Non-pigmented ciliary epithelial cell (primary cell): ENCODE data around the gene CHCHD3.

Experiments
- DNase-seq: peaks from one replicate; pipeline ENCODE4 v3.0.0-alpha.2; 2010; ENCODE audit warnings: low read depth

Gene CHCHD3

GRCh38 chr7:132815696-132816311 is 266.1 kb downstream of the CHCHD3 start:
- no peak for DNase-seq

GRCh38 chr7:132815130-132815529 is 266.8 kb downstream of the CHCHD3 start:
- DNase-seq: no peak

- DNase-seq: no peak
Observed at GRCh38 chr7:132810561-132810960, 271.3 kb downstream of the CHCHD3 start.

DNA sequence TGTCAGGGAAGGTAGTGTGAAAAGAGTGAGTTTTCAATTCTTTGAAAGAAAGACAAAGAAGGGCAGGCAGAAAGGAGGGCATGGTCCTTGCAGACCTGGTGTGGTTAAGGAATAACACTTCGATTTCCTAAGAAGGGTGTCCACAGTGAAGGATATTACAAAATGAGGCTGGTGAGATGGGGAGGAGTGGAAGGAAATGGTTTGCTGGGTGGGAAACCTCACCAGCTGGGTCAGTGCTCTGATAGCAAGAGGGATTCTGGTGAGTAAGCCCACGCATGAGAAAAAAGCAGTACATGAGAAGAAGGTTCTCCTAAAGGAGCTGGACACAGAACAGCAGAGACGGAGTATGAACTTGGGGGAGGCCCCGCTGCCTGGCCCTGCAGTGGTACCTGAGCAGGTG is 275.1 kb downstream of the CHCHD3 start:
- DNase-seq: no peak

DNA sequence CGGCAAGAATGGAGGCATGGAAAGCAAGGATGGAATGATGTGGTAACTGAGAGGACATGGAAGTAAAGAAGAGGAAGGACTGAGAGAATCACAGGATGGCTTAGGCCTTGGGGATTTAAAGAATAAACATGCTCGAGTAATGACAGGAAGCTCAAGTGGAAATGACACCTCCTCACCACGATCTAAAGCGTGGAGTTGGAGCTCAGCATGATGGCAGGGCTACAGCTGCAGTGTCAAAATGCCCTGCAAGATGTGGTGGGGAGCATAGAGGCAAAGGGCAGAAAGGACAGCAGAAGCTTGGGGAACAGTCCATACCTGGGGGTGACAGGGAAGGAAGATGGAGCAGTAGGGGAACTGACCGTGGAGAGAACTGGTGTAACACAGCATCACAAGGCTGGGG is 276.1 kb downstream of the CHCHD3 start:
- no peak for DNase-seq

GRCh38 chr7:132804849-132805485 is 276.9 kb downstream of the CHCHD3 start:
- DNase-seq: no peak

DNA sequence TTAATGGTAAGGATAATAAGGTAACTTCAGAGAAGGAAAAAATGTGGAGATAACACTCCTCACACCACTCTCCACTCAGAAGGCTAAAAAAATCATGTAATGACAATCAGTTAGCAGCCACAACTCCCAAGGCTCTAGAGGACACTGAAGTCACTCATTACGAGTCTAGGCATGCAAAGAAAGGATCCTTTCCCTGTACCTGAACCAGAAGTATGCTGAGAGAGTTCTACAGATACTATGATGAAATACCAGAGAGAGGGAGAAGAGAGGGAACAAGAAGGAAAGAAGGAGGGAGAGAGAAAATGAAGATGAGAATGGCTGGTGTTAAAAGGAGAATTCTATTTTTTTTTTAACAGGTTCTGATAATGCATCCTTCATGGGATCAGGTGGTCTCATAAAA is 281.4 kb downstream of the CHCHD3 start:
- no peak for DNase-seq

- DNase-seq: no peak
Observed at GRCh38 chr7:132799081-132799413, 282.8 kb downstream of the CHCHD3 start.

DNA sequence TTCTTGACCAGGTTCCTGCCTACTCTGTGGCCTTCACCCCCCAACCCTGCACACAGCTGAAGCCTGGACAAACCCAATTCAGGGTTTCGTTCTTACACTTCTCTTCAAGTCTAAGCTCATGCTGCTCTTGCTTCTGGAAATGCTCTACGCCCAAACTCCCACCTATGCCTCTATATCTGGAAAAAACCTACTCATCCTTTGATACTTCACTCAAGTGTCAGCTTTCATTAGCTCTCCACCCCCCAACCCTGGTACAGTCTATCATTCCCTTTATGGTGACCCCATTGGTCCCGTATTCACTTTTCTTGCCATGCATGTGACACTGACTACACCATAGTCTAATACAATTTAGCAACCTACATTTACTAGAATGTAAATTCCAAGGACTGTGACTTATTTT is 284.7 kb downstream of the CHCHD3 start:
- no peak for DNase-seq

DNA sequence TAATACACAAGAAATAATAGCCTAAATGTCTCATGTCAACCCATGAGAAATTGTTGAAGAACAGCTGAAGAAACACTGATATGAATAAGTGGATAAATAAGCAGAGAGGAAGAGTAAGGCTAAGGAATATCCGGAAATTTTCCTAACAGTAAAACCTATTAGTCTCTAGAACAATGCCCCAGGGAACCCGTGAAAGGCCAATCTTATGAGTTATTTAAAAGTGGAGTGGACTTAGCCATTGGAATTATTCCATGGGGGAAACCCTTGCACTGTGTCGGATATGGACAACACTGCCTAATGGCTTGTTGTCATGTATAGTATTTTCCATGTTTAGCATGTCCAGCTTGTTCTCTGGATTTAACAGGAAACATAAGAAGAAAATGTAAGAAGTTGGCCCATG is 288.4 kb downstream of the CHCHD3 start:
- DNase-seq: no peak

- DNase-seq: no peak
Observed at GRCh38 chr7:132791036-132791435, 290.9 kb downstream of the CHCHD3 start.

DNA sequence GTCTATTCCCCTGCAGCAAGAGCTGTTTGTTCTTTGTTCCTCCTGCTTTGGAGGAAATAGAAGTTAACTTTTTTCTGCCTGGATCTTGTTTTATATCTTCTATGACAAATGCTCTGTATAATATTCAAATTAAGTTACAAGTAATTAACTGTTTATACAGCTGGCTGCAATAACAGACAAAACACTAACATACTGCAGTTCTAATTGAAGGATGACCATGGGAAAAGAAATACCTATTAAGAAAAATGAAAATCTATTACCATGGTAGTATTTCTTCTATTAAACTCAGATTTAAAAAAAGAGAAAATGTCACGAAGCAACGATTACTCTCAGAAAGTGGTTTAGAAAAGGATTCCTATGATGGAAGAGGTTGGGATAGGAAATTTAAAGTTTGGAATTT is 291.8 kb downstream of the CHCHD3 start:
- DNase-seq: no peak

- DNase-seq: no peak
Observed at GRCh38 chr7:132789281-132789680, 292.6 kb downstream of the CHCHD3 start.

- DNase-seq: no peak
Observed at GRCh38 chr7:132785870-132786269, 296.0 kb downstream of the CHCHD3 start.

- DNase-seq: no peak
Observed at GRCh38 chr7:132784406-132784805, 297.5 kb downstream of the CHCHD3 start.

- DNase-seq: peak; percentile 81
Observed at GRCh38 chr7:132783824-132784223, 298.1 kb downstream of the CHCHD3 start.

- DNase-seq: peak; percentile 70
Observed at GRCh38 chr7:132782777-132783640, 298.9 kb downstream of the CHCHD3 start.

DNA sequence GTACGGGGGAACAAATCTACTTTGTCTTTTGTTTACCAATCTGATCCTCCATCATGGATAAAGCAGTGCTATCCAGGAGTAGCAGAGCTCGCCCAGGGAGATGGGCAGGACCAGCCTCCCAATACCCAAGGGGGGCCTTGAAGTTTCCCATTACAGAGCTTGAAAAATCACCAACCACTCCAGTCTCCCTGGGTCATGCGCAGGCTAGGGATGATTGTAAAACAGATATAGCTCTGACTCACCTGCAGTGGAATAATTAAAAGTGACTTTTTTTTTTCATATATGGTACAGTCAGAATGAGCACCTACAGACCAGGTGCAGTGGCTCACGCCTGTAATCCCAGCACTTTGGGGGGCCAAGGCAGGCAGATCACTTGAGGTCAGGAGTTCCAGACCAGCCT is 301.1 kb downstream of the CHCHD3 start:
- DNase-seq: no peak

- no peak for DNase-seq
Observed at GRCh38 chr7:132779164-132779563, 302.7 kb downstream of the CHCHD3 start.

- DNase-seq: no peak
Observed at GRCh38 chr7:132778761-132779160, 303.1 kb downstream of the CHCHD3 start.

DNA sequence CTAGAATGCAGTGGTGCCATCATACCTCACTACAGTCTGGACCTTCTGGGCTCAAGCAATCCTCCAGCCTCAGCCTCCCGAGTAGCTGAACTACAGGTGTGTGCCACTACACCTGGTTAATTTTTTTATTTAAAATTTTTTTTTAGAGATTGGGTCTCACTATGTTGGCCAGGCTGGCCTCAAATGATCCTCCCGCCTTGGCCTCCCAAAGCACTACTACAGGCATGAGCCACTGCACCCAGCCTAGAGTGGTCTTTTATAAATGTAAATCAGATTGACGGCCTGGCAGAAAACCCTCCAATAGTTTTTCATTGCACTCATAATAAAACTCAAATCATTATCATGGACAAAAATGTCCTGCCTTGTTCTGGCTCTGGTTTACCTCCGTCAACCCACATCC is 303.9 kb downstream of the CHCHD3 start:
- no peak for DNase-seq

- no peak for DNase-seq
Observed at GRCh38 chr7:132777414-132777813, 304.5 kb downstream of the CHCHD3 start.

DNA sequence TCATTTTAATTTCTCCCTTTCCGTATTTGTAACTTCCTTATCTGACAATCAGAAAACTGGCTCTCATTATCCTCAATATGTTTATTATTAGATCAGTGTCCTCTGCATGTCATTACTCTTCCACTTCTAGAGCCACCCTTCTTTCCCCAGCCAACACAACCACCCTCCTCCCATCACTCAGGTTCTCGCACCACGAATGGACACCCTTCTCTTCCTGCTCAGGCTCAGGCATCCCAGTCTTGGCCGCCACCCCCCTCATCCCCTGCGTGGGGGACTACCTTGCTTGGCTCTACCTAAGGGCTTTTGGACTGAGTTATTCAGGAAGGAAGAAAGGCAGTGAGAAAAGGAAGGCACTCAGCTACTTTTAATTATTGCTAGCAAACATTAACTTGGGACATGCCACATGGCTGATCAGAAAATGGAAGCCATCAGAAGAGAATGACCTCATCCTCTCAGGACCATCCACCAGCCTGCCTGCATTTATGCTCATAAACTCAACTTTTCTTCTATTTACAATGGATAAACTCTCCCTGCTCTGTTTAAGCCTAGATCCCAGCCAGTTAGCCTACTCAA is 305.8 kb downstream of the CHCHD3 start:
- DNase-seq: no peak
